RWPE1 (cell line): Measurements from ENCODE around the gene CALCR.
A peak's percentile ranks its signal among the peaks of the same experiment; 100 is the strongest.

ENCODE experiments used
- CTCF ChIA-PET: fragments of 350-600 bp; sonication (Branson Sonifier 250); formaldehyde crosslinking; extraction: SDS; loops from one replicate; lab custom pipeline; 2021; lab: Yijun Ruan, JAX
- POLR2A ChIA-PET: fragments of 400-600 bp; formaldehyde crosslinking; extraction: SDS; loops from one replicate; lab custom pipeline; 2020; ENCODE audit warnings: antibody characterized with exemption; ENCODE audit not compliant: low non-redundant PET; lab: Yijun Ruan, JAX
- DNase-seq: peaks from one replicate; pipeline ENCODE4 v3.0.0; 2012; ENCODE audit warnings: low spot score
- H3K27ac ChIP-seq: fragments of 450-650 bp; 2 replicates; pipeline ENCODE4 v1.5.1; 2017
- CTCF ChIP-seq: fragments of 450-650 bp; conservative IDR thresholded peaks from 2 replicates; pipeline ENCODE4 v1.5.1; 2017; ENCODE audit warnings: low read depth, mild to moderate bottlenecking

CALCR gene

GRCh38 chr7:93574646-93575554 is at the start of gene CALCR:
TSS of gene CALCR (minus strand) at chr7:93574724. CDS start at chr7:93486981, 87,743 bp downstream.
- CTCF ChIA-PET, result no interaction called here
- no peak within 1 kb of the TSS for H3K27ac ChIP-seq
- no peak for DNase-seq
- TF ChIP-seq CTCF, result no peak
- POLR2A ChIA-PET, result no interaction called here

- no peak for TF ChIP-seq CTCF
- ChIA-PET CTCF (interaction anchor here (0.6 to 0.7 kb wide), 2 partner anchors 188 to 658 kb away, joined by 3 read pairs; no protein-coding TSS in a partner anchor), POLR2A (no interaction called here)
- no peak overlapping the region for H3K27ac ChIP-seq
- no peak for DNase-seq
Measured at GRCh38 chr7:93623816-93624215, 49.3 kb upstream of the CALCR start.

GRCh38 chr7:93622036-93623033 is 47.8 kb upstream of the CALCR start:
- DNase-seq, result peak; percentile 40
- no peak overlapping the region for H3K27ac ChIP-seq
- TF ChIP-seq CTCF, result peak; percentile 47
- CTCF ChIA-PET, result interaction anchor here (0.6 to 1.4 kb wide), 9 partner anchors 10 to 1614 kb away, joined by 3 to 6 read pairs (median 3); no protein-coding TSS in a partner anchor
- POLR2A ChIA-PET, result no interaction called here

GRCh38 chr7:93620864-93621263 is 46.3 kb upstream of the CALCR start:
- CTCF ChIA-PET, result interaction anchor here (1.2 kb wide), 1 partner anchor 58 kb away, joined by 5 read pairs; no protein-coding TSS in a partner anchor
- H3K27ac ChIP-seq, result no peak overlapping the region
- no peak for TF ChIP-seq CTCF
- DNase-seq, result no peak
- POLR2A ChIA-PET, result no interaction called here

- DNase-seq, result peak; percentile 21
- ChIA-PET CTCF (no interaction called here), POLR2A (no interaction called here)
Measured at GRCh38 chr7:93620057-93620456, 45.5 kb upstream of the CALCR start.

More at GRCh38 chr7:93620057-93620456, 45.5 kb upstream of the CALCR start:
- no peak for TF ChIP-seq CTCF
- H3K27ac ChIP-seq, result no peak overlapping the region
